ENCODE data around the gene SUPT7L.
"Not testable (repeated sequence)": the region's sequence is repeated elsewhere in the genome, so short reads cannot be mapped to it uniquely, and the experiment has no call there.

- TF ChIP-seq POLR2A, POLR2AphosphoS5, TAF1, SPI1, POU2F2 (IDR thresholded peaks at IDR 0.05; ENCODE audit: low read depth, low read length): not testable (repeated sequence)
These were observed 33.2 kb downstream of the SUPT7L start for GRCh38 chr2:27630257-27630656.

Measured in GM12891 (cell line).